ENCODE measurements around the gene FOXN4.

DNA sequence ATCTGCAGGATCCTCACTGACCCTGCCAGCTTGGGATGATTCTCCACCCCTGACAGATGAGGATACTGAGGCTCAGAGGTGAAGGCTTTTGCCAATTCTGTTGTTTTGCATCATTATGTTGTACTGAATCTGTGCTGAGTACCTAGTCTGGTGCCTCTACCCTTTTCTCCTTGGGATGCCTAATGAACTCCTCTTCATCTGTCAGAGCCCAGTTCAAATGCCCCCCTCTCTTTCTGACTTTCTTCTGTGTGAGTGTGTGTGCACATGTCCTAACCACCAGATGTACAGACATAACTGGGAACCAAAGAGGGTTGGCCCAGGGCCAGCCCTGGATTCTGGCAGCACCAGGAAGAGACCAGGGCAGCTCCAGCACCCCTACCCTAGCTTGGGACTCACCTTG is 22.8 kb downstream of the FOXN4 start:
- TF ChIP-seq, protein P1, sequence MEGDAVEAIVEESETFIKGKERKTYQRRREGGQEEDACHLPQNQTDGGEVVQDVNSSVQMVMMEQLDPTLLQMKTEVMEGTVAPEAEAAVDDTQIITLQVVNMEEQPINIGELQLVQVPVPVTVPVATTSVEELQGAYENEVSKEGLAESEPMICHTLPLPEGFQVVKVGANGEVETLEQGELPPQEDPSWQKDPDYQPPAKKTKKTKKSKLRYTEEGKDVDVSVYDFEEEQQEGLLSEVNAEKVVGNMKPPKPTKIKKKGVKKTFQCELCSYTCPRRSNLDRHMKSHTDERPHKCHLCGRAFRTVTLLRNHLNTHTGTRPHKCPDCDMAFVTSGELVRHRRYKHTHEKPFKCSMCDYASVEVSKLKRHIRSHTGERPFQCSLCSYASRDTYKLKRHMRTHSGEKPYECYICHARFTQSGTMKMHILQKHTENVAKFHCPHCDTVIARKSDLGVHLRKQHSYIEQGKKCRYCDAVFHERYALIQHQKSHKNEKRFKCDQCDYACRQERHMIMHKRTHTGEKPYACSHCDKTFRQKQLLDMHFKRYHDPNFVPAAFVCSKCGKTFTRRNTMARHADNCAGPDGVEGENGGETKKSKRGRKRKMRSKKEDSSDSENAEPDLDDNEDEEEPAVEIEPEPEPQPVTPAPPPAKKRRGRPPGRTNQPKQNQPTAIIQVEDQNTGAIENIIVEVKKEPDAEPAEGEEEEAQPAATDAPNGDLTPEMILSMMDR (IDR thresholded peaks at IDR 0.05; ENCODE audit: low read depth, low read length), result no peak
- no peak for TF ChIP-seq POLR2A (IDR thresholded peaks at IDR 0.05; ENCODE audit: extremely low read depth, insufficient read length)

All from NB4 (cell line).